Measurements from ENCODE around the gene ELFN2.

ELFN2 gene

GRCh38 chr22:37391702-37392101 lies 35.6 kb downstream of the ELFN2 start:
- in situ Hi-C loops (cut with HindIII; ENCODE audit: low sequenced_read_pairs): no loop called here
- no peak for DNase-seq (ENCODE audit: low read depth)
- no peak overlapping the region for H3K4me3 ChIP-seq (ENCODE audit: low read depth, low read length)
- TF ChIP-seq CTCF (IDR thresholded peaks at IDR 0.05; ENCODE audit: low read depth, low read length, missing control alignments): no peak

DNA sequence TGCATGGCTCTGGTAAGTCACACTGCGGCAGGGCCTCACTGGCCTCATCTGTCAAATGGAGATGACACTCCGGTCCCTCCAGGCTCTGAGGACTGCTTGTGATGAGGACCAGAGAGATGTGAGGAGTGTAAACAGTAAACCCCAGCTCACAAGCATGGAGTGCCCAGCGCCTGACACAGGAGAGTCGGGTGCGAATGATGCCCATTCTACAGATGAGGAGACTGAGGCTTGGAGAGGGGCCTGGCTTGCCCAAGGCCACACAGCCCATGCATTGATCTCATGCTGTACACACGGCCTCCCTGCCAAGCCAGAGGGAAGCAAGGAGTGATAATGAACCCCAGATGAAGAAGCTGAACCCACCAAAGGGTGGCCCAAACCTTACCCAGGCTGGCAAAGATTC lies 37.2 kb downstream of the ELFN2 start:
- in situ Hi-C loops (cut with HindIII; ENCODE audit: low sequenced_read_pairs): no loop called here
- no peak overlapping the region for H3K4me3 ChIP-seq (ENCODE audit: low read depth, low read length)
- no peak for TF ChIP-seq CTCF (IDR thresholded peaks at IDR 0.05; ENCODE audit: low read depth, low read length, missing control alignments)
- no peak for DNase-seq (ENCODE audit: low read depth)

DNA sequence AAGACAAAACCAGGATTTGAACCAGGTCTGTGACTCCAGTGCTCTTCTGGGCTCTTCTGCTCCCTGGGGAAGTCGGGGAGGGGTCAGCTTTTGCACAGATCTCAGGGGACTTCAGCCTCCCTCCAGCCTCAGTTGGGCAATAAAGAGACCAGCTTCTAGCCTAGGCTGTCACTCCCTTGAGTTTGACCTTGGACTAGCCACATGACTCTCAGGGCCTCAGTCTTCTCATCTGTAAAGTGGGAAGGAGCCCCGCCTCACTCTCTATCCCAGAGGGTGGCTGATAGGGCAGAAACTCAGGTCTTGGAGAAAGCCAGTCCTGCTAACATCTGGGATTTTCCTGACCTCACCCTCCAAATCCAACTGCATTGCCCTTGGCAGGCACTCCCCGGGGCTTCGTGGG lies 38.7 kb downstream of the ELFN2 start:
- no peak for TF ChIP-seq CTCF (IDR thresholded peaks at IDR 0.05; ENCODE audit: low read depth, low read length, missing control alignments)
- in situ Hi-C loops (cut with HindIII; ENCODE audit: low sequenced_read_pairs): no loop called here
- no peak for DNase-seq (ENCODE audit: low read depth)
- no peak overlapping the region for H3K4me3 ChIP-seq (ENCODE audit: low read depth, low read length)

- no peak for TF ChIP-seq CTCF (IDR thresholded peaks at IDR 0.05; ENCODE audit: low read depth, low read length, missing control alignments)
- no peak overlapping the region for H3K4me3 ChIP-seq (ENCODE audit: low read depth, low read length)
- in situ Hi-C loops (cut with HindIII; ENCODE audit: low sequenced_read_pairs): no loop called here
- no peak for DNase-seq (ENCODE audit: low read depth)
These were observed 39.5 kb downstream of the ELFN2 start for GRCh38 chr22:37387793-37388192.

GRCh38 chr22:37386441-37386840 lies 40.8 kb downstream of the ELFN2 start:
- in situ Hi-C loops (cut with HindIII; ENCODE audit: low sequenced_read_pairs): no loop called here
- no peak for TF ChIP-seq CTCF (IDR thresholded peaks at IDR 0.05; ENCODE audit: low read depth, low read length, missing control alignments)
- H3K4me3 ChIP-seq (ENCODE audit: low read depth, low read length): no peak overlapping the region
- DNase-seq (ENCODE audit: low read depth): no peak

- no peak for DNase-seq (ENCODE audit: low read depth)
- in situ Hi-C loops (cut with HindIII; ENCODE audit: low sequenced_read_pairs): no loop called here
- no peak for TF ChIP-seq CTCF (IDR thresholded peaks at IDR 0.05; ENCODE audit: low read depth, low read length, missing control alignments)
- H3K4me3 ChIP-seq (ENCODE audit: low read depth, low read length): no peak overlapping the region
These were observed 42.6 kb downstream of the ELFN2 start for GRCh38 chr22:37384691-37385090.

DNA sequence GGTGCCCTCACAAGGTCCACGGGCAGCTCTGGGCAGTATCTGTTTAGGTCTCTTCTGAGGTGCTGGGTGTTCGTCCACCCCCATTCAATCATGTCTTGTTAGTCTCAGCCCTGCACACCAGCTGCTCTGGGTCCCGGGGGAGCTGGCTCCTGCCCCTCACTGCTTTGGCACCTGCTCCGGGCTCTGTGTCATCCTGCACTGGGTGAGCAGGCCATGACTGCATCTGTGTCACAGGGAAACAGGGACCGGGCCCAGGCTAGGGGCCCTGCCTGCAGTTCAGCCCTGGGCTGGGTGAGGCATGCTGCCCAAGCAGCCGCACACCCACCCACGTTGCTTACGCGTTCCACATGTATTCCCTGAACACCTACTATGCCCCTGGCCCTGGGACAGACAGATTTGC lies 43.9 kb downstream of the ELFN2 start:
- H3K4me3 ChIP-seq (ENCODE audit: low read depth, low read length): no peak overlapping the region
- in situ Hi-C loops (cut with HindIII; ENCODE audit: low sequenced_read_pairs): no loop called here
- TF ChIP-seq CTCF (IDR thresholded peaks at IDR 0.05; ENCODE audit: low read depth, low read length, missing control alignments): no peak
- no peak for DNase-seq (ENCODE audit: low read depth)

Measured in astrocyte of the cerebellum (primary cell).